Smooth muscle cell of the brain vasculature (primary cell): ENCODE data around the gene ROS1.
"Not testable (repeated sequence)": the region's sequence is repeated elsewhere in the genome, so short reads cannot be mapped to it uniquely, and the experiment has no call there.

ENCODE experiments used
- DNase-seq: peaks from one replicate; pipeline ENCODE4 v3.0.0-alpha.2; 2012; ENCODE audit warnings: low read depth, low spot score

The ROS1 gene

GRCh38 chr6:117267766-117268534, 157.8 kb downstream of the ROS1 start:
- DNase-seq = no peak

- no peak for DNase-seq
Observed at GRCh38 chr6:117267054-117267347, 158.7 kb downstream of the ROS1 start.

GRCh38 chr6:117266257-117267053, 159.3 kb downstream of the ROS1 start:
- no peak for DNase-seq

- no peak for DNase-seq
Observed at GRCh38 chr6:117265410-117266256, 160.1 kb downstream of the ROS1 start, which contains the start of gene VGLL2. Gene VGLL2 (plus strand): TSS chr6:117265558. CDS start chr6:117265764, 206 bp downstream.

GRCh38 chr6:117264692-117265409, 160.9 kb downstream of the ROS1 start:
- no peak for DNase-seq

GRCh38 chr6:117264369-117264691, 161.4 kb downstream of the ROS1 start:
- DNase-seq = no peak

GRCh38 chr6:117263353-117263927, 162.3 kb downstream of the ROS1 start:
- no peak for DNase-seq

- no peak for DNase-seq
Observed at GRCh38 chr6:117262799-117263198, 162.9 kb downstream of the ROS1 start.

- no peak for DNase-seq
Observed at GRCh38 chr6:117253785-117254184, 172.0 kb downstream of the ROS1 start.

- DNase-seq = not testable (repeated sequence)
Observed at GRCh38 chr6:117244979-117245378, 180.8 kb downstream of the ROS1 start.

- DNase-seq = not testable (repeated sequence)
Observed at GRCh38 chr6:117244571-117244970, 181.2 kb downstream of the ROS1 start.
